Measurements from ENCODE around the gene MACROD1. TPM values are rescaled to one million over a fixed set of nuclear protein-coding genes. Genes with fewer than 3 reads are reported as not detected.

The MACROD1 gene
- total and polyA plus RNA-seq, 9 of the 15 experiments (the other 6 are each of a cell fraction or from before 2014, with no cell fraction given), result 1.1 to 60.0 (median 26.4) TPM

- ChIA-PET POLR2A (interaction anchor here (0.6 to 1.0 kb wide), 2 partner anchors 37 to 1880 kb away, joined by 3 read pairs; no protein-coding TSS in a partner anchor), CTCF (ENCODE audit: low intra/inter-chr PET ratio) (no interaction called here)
- H3K4me2 ChIP-seq (ENCODE audit: insufficient read depth, low read length), result no peak overlapping the region
- no peaks in the 10 kb centered on the region for H3K9me3 ChIP-seq (replicated peaks; ENCODE audit: control insufficient read depth, insufficient read depth, low read depth, low read length)
- H3K4me3 ChIP-seq, result no peak overlapping the region
- no peaks in the 10 kb centered on the region for H3K79me2 ChIP-seq (ENCODE audit: control insufficient read depth, insufficient read depth, low read length)
- H3K27ac ChIP-seq (ENCODE audit: extremely low read depth, low read depth, low read length), result no peak overlapping the region
- peaks cover 54% of the 10 kb centered on the region for H4K20me1 ChIP-seq (replicated peaks; ENCODE audit: control insufficient read depth, insufficient read depth, low read length)
- intact Hi-C loops (cut with micrococcal nuclease), result no loop called here
- TF ChIP-seq THAP7 (CRISPR knock-in tag; IDR thresholded peaks at IDR 0.05), result no peak
- TF ChIP-seq XRCC4 (IDR thresholded peaks at IDR 0.05; ENCODE audit: extremely low read depth, insufficient read depth, insufficient read length), result no peak
- no peak for TF ChIP-seq MAFF (IDR thresholded peaks at IDR 0.05; ENCODE audit: low read length)
- TF ChIP-seq ZNF41 (CRISPR knock-in tag; conservative IDR thresholded peaks at IDR 0.05), result no peak
- no peak for TF ChIP-seq KAT8 (IDR thresholded peaks at IDR 0.05; ENCODE audit: low read depth)
- no peak for TF ChIP-seq EWSR1 (IDR thresholded peaks at IDR 0.05; ENCODE audit: borderline replicate concordance, low read depth, partially characterized antibody)
- no peak for TF ChIP-seq FOXJ2 (tag; IDR thresholded peaks at IDR 0.05)
- TF ChIP-seq GATAD2B (IDR thresholded peaks at IDR 0.05; ENCODE audit: borderline replicate concordance), result no peak
- no peak for TF ChIP-seq MYC (IDR thresholded peaks at IDR 0.05; ENCODE audit: low read depth, low read length)
- no peak for TF ChIP-seq MYC (CRISPR knock-in tag; IDR thresholded peaks at IDR 0.05; ENCODE audit: borderline replicate concordance, low read depth)
- no peak overlapping the region; a peak in 1 of 4 replicates for H3K9ac ChIP-seq (ENCODE audit: insufficient read depth in 1 of 2, low read depth in 2 of 2, low read length in 2 of 2)
- H3K27me3 ChIP-seq (ENCODE audit: control insufficient read depth in 2 of 2, insufficient read depth in 2 of 2, low read length in 2 of 2), result peaks cover 0 to 4% of the 10 kb centered on the region in 2 experiments; a peak in 1 of 5 replicates
- no peak for DNase-seq (ENCODE audit: extremely low read depth in 1 of 4, low spot score in 3 of 4)
- peaks cover 0 to 56% of the 10 kb centered on the region in 2 experiments; a peak in 2 of 5 replicates for H3K4me1 ChIP-seq (replicated peaks in 1 of 2; ENCODE audit: control insufficient read depth in 2 of 2, insufficient read depth in 2 of 2, low read length in 2 of 2)
- 30% methylated on average over 5 of the region's 8 CpGs for WGBS (ENCODE audit: insufficient coverage, low coverage, missing lambda C conversion rate)
- ATAC-seq, result no peak
- no peak overlapping the region for H2AFZ ChIP-seq (ENCODE audit: low read depth, low read length)
- no peaks in the 10 kb centered on the region for H3K36me3 ChIP-seq (ENCODE audit: control insufficient read depth, insufficient read depth, low read length)
- FAIRE-seq, result no peak
- H3K9me1 ChIP-seq (ENCODE audit: control insufficient read depth, insufficient read depth, low read length), result no peaks in the 10 kb centered on the region
- no TSS peak for BruUV-seq (replicated peaks)
- in situ Hi-C loops (cut with MboI), result no loop called here
Observed at GRCh38 chr11:64018310-64018709, 147.6 kb downstream of the MACROD1 start.
